ENCODE results near the gene FKBP11.

DNA sequence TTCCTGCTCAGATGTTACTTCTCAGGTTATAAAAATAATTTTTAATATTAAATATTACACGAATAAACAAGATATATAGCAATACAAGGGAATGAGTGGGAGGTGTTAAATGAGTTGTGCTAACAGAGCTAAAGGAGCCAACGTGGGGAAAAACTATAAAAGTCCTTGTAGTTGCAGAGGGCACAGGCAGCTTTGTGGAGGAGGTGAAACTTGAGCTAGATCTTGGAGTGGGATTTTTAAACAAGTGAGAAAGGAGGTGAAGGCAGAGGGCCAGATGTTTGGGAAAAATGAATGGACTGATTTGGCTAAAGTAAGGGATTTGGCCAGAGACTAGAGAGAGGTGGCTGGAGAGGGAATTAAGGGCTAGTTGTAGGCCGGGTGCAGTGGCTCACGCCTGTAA, 5.2 kb upstream of the FKBP11 start:
- TF ChIP-seq CTCF (IDR thresholded peaks at IDR 0.05; ENCODE audit: borderline replicate concordance, extremely low read depth, low read length, poor library complexity, severe bottlenecking) (no peak), EZH2 (IDR thresholded peaks at IDR 0.05; ENCODE audit: borderline replicate concordance, low read depth, low read length, severe bottlenecking) (no peak)
